Coronary artery (tissue), 2 donors: ENCODE measurements around the gene KCMF1.
A peak's percentile ranks its signal among the peaks of the same experiment; 100 is the strongest.

Experiments
- DNase-seq: peaks from one replicate; pipeline ENCODE4 v3.0.0-alpha.2; 2017; ENCODE audit warnings: low spot score
- H3K27ac ChIP-seq, 2 donors: fragments of 200-600 bp; sonication (generic); one replicate each; pipeline ENCODE4 v1.5.1; 2016 to 2019
- H3K4me3 ChIP-seq: fragments of 200-600 bp; sonication (generic); 2 replicates; pipeline ENCODE4 v1.5.1; 2016; ENCODE audit warnings: mild to moderate bottlenecking, moderate library complexity
- TF ChIP-seq, protein P1 (sequence below): fragments of 200-600 bp; sonication (generic); IDR thresholded peaks from one replicate; pipeline ENCODE4 v1.5.1; 2019; ENCODE audit warnings: antibody characterized with exemption

KCMF1 gene

GRCh38 chr2:84970868-84971509, at the start of gene KCMF1:
KCMF1 (plus strand) TSS chr2:84971161; CDS start chr2:84971452, 291 bp downstream.
- H3K27ac ChIP-seq, result peak within 1 kb of the TSS; percentile 93 to 97
- TF ChIP-seq, protein P1, sequence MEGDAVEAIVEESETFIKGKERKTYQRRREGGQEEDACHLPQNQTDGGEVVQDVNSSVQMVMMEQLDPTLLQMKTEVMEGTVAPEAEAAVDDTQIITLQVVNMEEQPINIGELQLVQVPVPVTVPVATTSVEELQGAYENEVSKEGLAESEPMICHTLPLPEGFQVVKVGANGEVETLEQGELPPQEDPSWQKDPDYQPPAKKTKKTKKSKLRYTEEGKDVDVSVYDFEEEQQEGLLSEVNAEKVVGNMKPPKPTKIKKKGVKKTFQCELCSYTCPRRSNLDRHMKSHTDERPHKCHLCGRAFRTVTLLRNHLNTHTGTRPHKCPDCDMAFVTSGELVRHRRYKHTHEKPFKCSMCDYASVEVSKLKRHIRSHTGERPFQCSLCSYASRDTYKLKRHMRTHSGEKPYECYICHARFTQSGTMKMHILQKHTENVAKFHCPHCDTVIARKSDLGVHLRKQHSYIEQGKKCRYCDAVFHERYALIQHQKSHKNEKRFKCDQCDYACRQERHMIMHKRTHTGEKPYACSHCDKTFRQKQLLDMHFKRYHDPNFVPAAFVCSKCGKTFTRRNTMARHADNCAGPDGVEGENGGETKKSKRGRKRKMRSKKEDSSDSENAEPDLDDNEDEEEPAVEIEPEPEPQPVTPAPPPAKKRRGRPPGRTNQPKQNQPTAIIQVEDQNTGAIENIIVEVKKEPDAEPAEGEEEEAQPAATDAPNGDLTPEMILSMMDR, result no peak
- peak within 1 kb of the TSS; percentile 87 for H3K4me3 ChIP-seq
- DNase-seq, result peak; percentile 86

DNA sequence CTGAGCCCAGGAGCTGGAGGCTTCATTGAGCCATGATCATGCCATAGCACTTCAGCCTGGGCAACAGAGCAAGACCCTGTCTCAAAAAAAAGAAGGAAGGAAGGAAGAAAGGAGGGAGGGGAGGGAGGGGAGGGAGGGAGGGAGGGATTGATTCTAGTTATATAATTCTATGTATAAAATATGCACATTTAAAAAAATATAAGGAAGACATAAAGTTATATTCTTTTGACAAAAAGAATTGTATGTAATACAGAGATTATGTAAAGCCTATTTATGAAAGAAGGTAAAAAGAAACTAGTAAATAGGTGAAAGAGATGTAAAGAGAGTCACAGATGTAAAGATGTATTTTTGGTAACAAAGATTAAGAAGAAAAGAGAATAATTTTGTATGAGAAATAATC, 48.0 kb upstream of the KCMF1 start:
- no peak overlapping the region for H3K27ac ChIP-seq
- H3K4me3 ChIP-seq, result no peak overlapping the region
- DNase-seq, result no peak
- TF ChIP-seq, protein P1, result no peak

- no peak for DNase-seq
- peak overlapping the region in 1 of 2 donors; percentile 2 for H3K27ac ChIP-seq
- no peak overlapping the region for H3K4me3 ChIP-seq
- TF ChIP-seq, protein P1, result no peak
Measured at GRCh38 chr2:84924173-84925106, 46.5 kb upstream of the KCMF1 start.

- H3K27ac ChIP-seq, result peak overlapping the region in 1 of 2 donors; percentile 60
- H3K4me3 ChIP-seq, result no peak overlapping the region
- TF ChIP-seq, protein P1, result no peak
- DNase-seq, result no peak
Measured at GRCh38 chr2:84925336-84925723, 45.6 kb upstream of the KCMF1 start.

DNA sequence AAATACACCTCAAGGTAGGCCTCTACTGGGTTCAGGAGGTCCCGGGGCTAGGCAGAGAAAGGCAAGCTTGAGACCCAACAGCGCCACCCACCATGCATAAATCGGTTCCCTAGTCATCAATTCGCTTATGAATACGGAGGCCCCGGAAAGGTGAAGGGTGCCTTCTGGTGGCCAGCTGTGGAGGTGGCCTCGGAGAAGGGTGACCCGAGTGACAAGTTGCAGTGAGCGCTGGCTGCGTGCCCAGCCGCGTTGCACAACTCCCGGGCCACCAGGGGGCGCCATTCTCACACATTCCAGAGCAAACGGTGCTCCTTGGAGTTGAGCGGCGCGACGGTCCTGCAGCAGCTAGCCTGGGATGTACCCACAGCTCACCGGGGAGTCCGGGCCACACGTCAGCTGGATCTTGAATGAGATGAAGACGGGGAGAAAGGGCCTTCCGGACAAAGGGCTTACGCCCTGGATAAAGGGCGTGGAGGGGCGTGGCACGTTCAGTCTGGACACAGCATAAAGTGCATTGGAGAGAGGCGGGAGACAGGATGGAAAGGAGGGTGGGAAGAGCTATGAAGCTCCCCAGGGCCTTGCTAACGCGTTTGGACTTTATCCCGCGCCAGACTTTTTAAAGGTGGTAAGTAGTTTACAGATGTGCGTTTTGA, 45.1 kb upstream of the KCMF1 start:
- TF ChIP-seq, protein P1, result peak; percentile 94
- peak overlapping the region in 1 of 2 donors; percentile 60 for H3K27ac ChIP-seq
- H3K4me3 ChIP-seq, result peak overlapping the region; percentile 61
- DNase-seq, result peak; percentile 97

DNA sequence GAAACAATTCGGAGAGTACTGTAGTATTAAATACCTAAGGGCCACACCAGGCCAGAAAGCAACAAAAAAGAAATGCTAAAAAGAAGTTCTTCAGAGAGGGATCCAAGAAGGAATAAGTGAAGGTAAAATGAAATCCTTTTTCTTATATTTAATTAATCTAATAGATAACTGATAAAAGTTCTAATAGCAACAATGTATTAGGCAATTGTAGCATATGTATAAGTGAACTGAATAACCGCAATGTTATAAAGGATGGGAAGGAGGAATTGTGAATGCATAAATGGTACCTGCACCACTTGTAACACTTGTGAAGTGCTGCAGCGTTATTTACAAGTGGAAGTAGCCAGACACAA, 43.7 kb upstream of the KCMF1 start:
- H3K4me3 ChIP-seq, result no peak overlapping the region
- TF ChIP-seq, protein P1, result no peak
- no peak overlapping the region for H3K27ac ChIP-seq
- no peak for DNase-seq
